CD4-positive, alpha-beta T cell (primary cell): ENCODE measurements around the gene NKX3-2. TPM values are rescaled to one million over a fixed set of nuclear protein-coding genes. Genes with fewer than 3 reads are reported as not detected.

Experiments used
- ATAC-seq: fragments of 200-7000 bp; cut with Tn5 transposase; one replicate; pipeline ENCODE4 v1.10.0; 2022; ENCODE audit warnings: mild to moderate bottlenecking; ENCODE audit not compliant: poor library complexity
- CTCF ChIA-PET: fragments of 350-600 bp; sonication (Branson Sonifier 250); formaldehyde crosslinking; loops from one replicate; lab custom pipeline; 2021; ENCODE audit warnings: antibody characterized with exemption, inconsistent platforms; lab: Charles Lee
- POLR2A ChIA-PET: fragments of 350-600 bp; sonication (Branson Sonifier 250); formaldehyde crosslinking; loops from one replicate; lab custom pipeline; 2021; ENCODE audit warnings: antibody characterized with exemption, inconsistent platforms; lab: Charles Lee
- DNase-seq, 14 experiments: peaks; one replicate each; pipeline ENCODE4 v3.0.0-alpha.2; 2013 to 2020; ENCODE audit warnings: mixed read lengths in 2 of 14
- H3K27ac ChIP-seq, 2 donors: one replicate each; pipeline versions ENCODE4 v1.5.1 to v1.7.0; 2013; ENCODE audit warnings: low read length in 2 of 2, low read depth in 1 of 2, mild to moderate bottlenecking in 1 of 2
- H3K27me3 ChIP-seq, 2 experiments: 1 replicate in 1 of 2; 2 replicates in 1 of 2; pipeline versions ENCODE4 v1.6.1 to v1.7.0; 2013; ENCODE audit warnings: low read length in 2 of 2, control low read depth in 1 of 2, mild to moderate bottlenecking in 1 of 2, moderate library complexity in 1 of 2; ENCODE audit not compliant: insufficient read depth in 2 of 2, control insufficient read depth in 1 of 2
- H3K36me3 ChIP-seq: one replicate; pipeline ENCODE4 v1.6.1; 2013; ENCODE audit warnings: low read length, control low read depth; ENCODE audit not compliant: insufficient read depth
- H3K4me1 ChIP-seq: one replicate; pipeline ENCODE4 v1.6.1; 2013; ENCODE audit warnings: low read length, control low read depth; ENCODE audit not compliant: insufficient read depth
- H3K4me3 ChIP-seq: one replicate; pipeline ENCODE4 v1.5.1; 2013; ENCODE audit warnings: mild to moderate bottlenecking, low read length, moderate library complexity
- H3K9me3 ChIP-seq, 2 experiments: 1 replicate in 1 of 2; 2 replicates in 1 of 2; pipeline versions ENCODE4 v1.6.1 to v1.7.0; 2013; ENCODE audit warnings: low read length in 2 of 2, mild to moderate bottlenecking in 2 of 2, control low read depth in 1 of 2, moderate library complexity in 1 of 2; ENCODE audit not compliant: control insufficient read depth in 1 of 2, insufficient read depth in 1 of 2
- H3K27ac Mint-ChIP-seq: one replicate; pipeline ENCODE4 v1.8.0; 2020; ENCODE audit warnings: mixed read lengths
- H3K27me3 Mint-ChIP-seq: one replicate; pipeline ENCODE4 v1.8.0; 2021; ENCODE audit warnings: mixed read lengths
- H3K36me3 Mint-ChIP-seq: one replicate; pipeline ENCODE4 v1.8.0; 2021; ENCODE audit warnings: low read depth, mixed read lengths
- H3K4me1 Mint-ChIP-seq: one replicate; pipeline ENCODE4 v1.8.0; 2021; ENCODE audit warnings: low read depth, mixed read lengths
- H3K4me3 Mint-ChIP-seq: one replicate; pipeline ENCODE4 v1.8.0; 2020; ENCODE audit warnings: mild to moderate bottlenecking, mixed read lengths
- H3K9me3 Mint-ChIP-seq: one replicate; pipeline ENCODE4 v1.8.0; 2020; ENCODE audit warnings: mixed read lengths
- CTCF ChIP-seq: fragments of 200-600 bp; IDR thresholded peaks from one replicate; pipeline ENCODE4 v1.8.0; 2022; ENCODE audit warnings: antibody characterized with exemption, mild to moderate bottlenecking
- intact Hi-C, 2 experiments: fragments of 100-400 bp; cut with DNase I in 1 of 2; cut with micrococcal nuclease in 1 of 2; formaldehyde crosslinking; loops; one replicate each; pipeline versions ENCODE4 v1.15.1 to v1.9.0; 2023 to 2025; cut with DNase I, micrococcal nuclease
- total RNA-seq, 174 experiments: library from RNA in 2 of 174; stranded (reverse) in 2 of 174; gene quantifications; one replicate each; pipeline ENCODE4 v1.2.3 and lab custom pipeline; 2021 to 2026

The NKX3-2 gene
- total RNA-seq, 2 experiments from 2014 or later = not detected

GRCh38 chr4:13548984-13549546 lies 4.8 kb upstream of the NKX3-2 start:
- ATAC-seq = peak; percentile 60
- peaks cover 36% of the 10 kb centered on the region for H3K4me1 ChIP-seq
- H3K27me3 ChIP-seq = peaks cover 45 to 73% of the 10 kb centered on the region in 2 experiments
- Mint-ChIP-seq H3K36me3 (no peaks in the 10 kb centered on the region), H3K9me3 (no peaks in the 10 kb centered on the region), H3K4me1 (peaks cover 29% of the 10 kb centered on the region), H3K27me3 (peaks cover 85% of the 10 kb centered on the region), H3K4me3 (peak overlapping the region; percentile 65), H3K27ac (no peak overlapping the region)
- peaks cover 11 to 17% of the 10 kb centered on the region in 2 experiments for H3K9me3 ChIP-seq
- H3K36me3 ChIP-seq = no peaks in the 10 kb centered on the region
- ChIA-PET POLR2A (no interaction called here), CTCF (no interaction called here)
- H3K27ac ChIP-seq = no peak overlapping the region
- TF ChIP-seq CTCF = peak; percentile 93
- peak overlapping the region; percentile 13 for H3K4me3 ChIP-seq
- intact Hi-C loops = loop anchor here (1.0 to 10.0 kb wide), 5 partner anchors 64 to 821 kb away; partner anchors contain the start of gene RAB28 (in 1 of the 2)
- DNase-seq = peak; percentile 59 to 87 (median 76)

GRCh38 chr4:13548059-13548983 lies 4.0 kb upstream of the NKX3-2 start:
- ATAC-seq (no peak), DNase-seq (no peak)
- intact Hi-C loops = loop anchor here (2.0 to 10.0 kb wide), 3 partner anchors 64 to 696 kb away; partner anchors contain the start of gene RAB28 (in 1 of the 2)
- H3K36me3 ChIP-seq = no peaks in the 10 kb centered on the region
- H3K4me3 ChIP-seq = no peak overlapping the region
- Mint-ChIP-seq H3K4me1 (peaks cover 33% of the 10 kb centered on the region), H3K27ac (no peak overlapping the region), H3K9me3 (no peaks in the 10 kb centered on the region), H3K4me3 (peak overlapping the region; percentile 65), H3K27me3 (peaks cover 82% of the 10 kb centered on the region), H3K36me3 (no peaks in the 10 kb centered on the region)
- POLR2A ChIA-PET = interaction anchor here (1.0 kb wide), 1 partner anchor 17 kb away, joined by 3 read pairs; no protein-coding TSS in a partner anchor
- no peak for TF ChIP-seq CTCF
- CTCF ChIA-PET = no interaction called here
- no peak overlapping the region for H3K27ac ChIP-seq
- peaks cover 50 to 80% of the 10 kb centered on the region in 2 experiments for H3K27me3 ChIP-seq
- peaks cover 11 to 22% of the 10 kb centered on the region in 2 experiments for H3K9me3 ChIP-seq
- H3K4me1 ChIP-seq = peaks cover 43% of the 10 kb centered on the region

GRCh38 chr4:13547485-13548041 lies 3.3 kb upstream of the NKX3-2 start:
- H3K4me1 ChIP-seq = peaks cover 48% of the 10 kb centered on the region
- peaks cover 82% of the 10 kb centered on the region for H3K27me3 Mint-ChIP-seq
- CTCF ChIA-PET = no interaction called here
- no peaks in the 10 kb centered on the region for H3K36me3 Mint-ChIP-seq
- H3K27me3 ChIP-seq = peaks cover 58 to 81% of the 10 kb centered on the region in 2 experiments
- POLR2A ChIA-PET = interaction anchor here (1.0 kb wide), 1 partner anchor 17 kb away, joined by 3 read pairs; no protein-coding TSS in a partner anchor
- DNase-seq = peak in 6 of 14 experiments; percentile 14 to 67 (median 35)
- no peak overlapping the region for H3K27ac ChIP-seq
- H3K4me3 ChIP-seq = peak overlapping the region; percentile 40
- H3K9me3 ChIP-seq = peaks cover 11 to 29% of the 10 kb centered on the region in 2 experiments
- no peaks in the 10 kb centered on the region for H3K36me3 ChIP-seq
- H3K4me1 Mint-ChIP-seq = peaks cover 40% of the 10 kb centered on the region
- peak; percentile 27 for ATAC-seq
- no peaks in the 10 kb centered on the region for H3K9me3 Mint-ChIP-seq
- intact Hi-C loops = loop anchor here (2.0 to 10.0 kb wide), 3 partner anchors 63 to 695 kb away; partner anchors contain the start of gene RAB28 (in 1 of the 2)
- no peak for TF ChIP-seq CTCF
- H3K27ac Mint-ChIP-seq = no peak overlapping the region
- H3K4me3 Mint-ChIP-seq = no peak overlapping the region
